Measurements from ENCODE around the gene EIF2S1.
"Not testable (repeated sequence)": the region's sequence is repeated elsewhere in the genome, so short reads cannot be mapped to it uniquely, and the experiment has no call there.

EIF2S1 gene

GRCh38 chr14:67331368-67332125 is 28.6 kb upstream of the EIF2S1 start:
- no peak for TF ChIP-seq CTCF (IDR thresholded peaks at IDR 0.05; ENCODE audit: control extremely low read depth, extremely low read depth, low read depth, missing control alignments)
- no peak for DNase-seq (ENCODE audit: extremely low spot score)
- CTCF ChIA-PET: interaction anchor here (1.2 to 1.5 kb wide), 2 partner anchors 10 to 28 kb away, joined by 3 to 4 read pairs; partner anchors contain the start of genes ATP6V1D and EIF2S1

GRCh38 chr14:67332468-67332867 is 27.7 kb upstream of the EIF2S1 start:
- DNase-seq (ENCODE audit: extremely low spot score): no peak
- ChIA-PET POLR2A (interaction anchor here (0.5 kb wide), 1 partner anchor 833 kb away, joined by 3 read pairs; no protein-coding TSS in a partner anchor), CTCF (interaction anchor here (1.5 kb wide), 1 partner anchor 11 kb away, joined by 3 read pairs; no protein-coding TSS in a partner anchor)
- no peak for TF ChIP-seq CTCF (IDR thresholded peaks at IDR 0.05; ENCODE audit: control extremely low read depth, extremely low read depth, low read depth, missing control alignments)

More at GRCh38 chr14:67331368-67332125, 28.6 kb upstream of the EIF2S1 start:
- POLR2A ChIA-PET: no interaction called here

GRCh38 chr14:67335781-67336180 is 24.3 kb upstream of the EIF2S1 start:
- TF ChIP-seq CTCF (IDR thresholded peaks at IDR 0.05; ENCODE audit: control extremely low read depth, extremely low read depth, low read depth, missing control alignments): peak; percentile 27
- no peak for DNase-seq (ENCODE audit: extremely low spot score)
- ChIA-PET POLR2A (no interaction called here), CTCF (interaction anchor here (2.8 kb wide), 1 partner anchor 16 kb away, joined by 9 read pairs; no protein-coding TSS in a partner anchor)

GRCh38 chr14:67341231-67341630 is 18.9 kb upstream of the EIF2S1 start:
- DNase-seq (ENCODE audit: extremely low spot score); CTCF ChIA-PET; POLR2A ChIA-PET: not testable (repeated sequence)

GRCh38 chr14:67343601-67344230 is 16.4 kb upstream of the EIF2S1 start:
- CTCF ChIA-PET: no interaction called here
- no peak for TF ChIP-seq CTCF (IDR thresholded peaks at IDR 0.05; ENCODE audit: control extremely low read depth, extremely low read depth, low read depth, missing control alignments)
- POLR2A ChIA-PET: no interaction called here
- no peak for DNase-seq (ENCODE audit: extremely low spot score)

- no peak for DNase-seq (ENCODE audit: extremely low spot score)
- ChIA-PET CTCF (interaction anchor here (1.1 to 1.4 kb wide), 4 partner anchors 11 to 986 kb away, joined by 3 to 6 read pairs (median 4); partner anchors contain the start of genes ATP6V1D and EIF2S1), POLR2A (no interaction called here)
- TF ChIP-seq CTCF (IDR thresholded peaks at IDR 0.05; ENCODE audit: control extremely low read depth, extremely low read depth, low read depth, missing control alignments): no peak
These were observed 14.5 kb upstream of the EIF2S1 start for GRCh38 chr14:67345583-67345982.

- ChIA-PET POLR2A (no interaction called here), CTCF (interaction anchor here (1.2 to 1.5 kb wide), 2 partner anchors 8 to 992 kb away, joined by 3 to 8 read pairs; partner anchors contain the start of genes ATP6V1D and EIF2S1)
- no peak for DNase-seq (ENCODE audit: extremely low spot score)
- no peak for TF ChIP-seq CTCF (IDR thresholded peaks at IDR 0.05; ENCODE audit: control extremely low read depth, extremely low read depth, low read depth, missing control alignments)
These were observed 8.1 kb upstream of the EIF2S1 start for GRCh38 chr14:67352055-67352454.
